WTC11 (cell line): ENCODE measurements around the gene PTPN7. TPM values are rescaled to one million over a fixed set of nuclear protein-coding genes. Genes with fewer than 3 reads are reported as not detected.

Source experiments
- ATAC-seq: fragments of 200-7000 bp; cut with Tn5 transposase; 2 replicates; pipeline ENCODE4 v1.10.0; 2021; ENCODE audit warnings: mild to moderate bottlenecking, moderate library complexity
- CTCF ChIA-PET: fragments of 300-600 bp; sonication (Branson Sonifier 250); formaldehyde crosslinking; loops from one replicate; lab custom pipeline; 2021; ENCODE audit warnings: antibody characterized with exemption; lab: Charles Lee
- POLR2A ChIA-PET: fragments of 350-600 bp; sonication (Branson Sonifier 250); formaldehyde crosslinking; loops from one replicate; lab custom pipeline; 2021; ENCODE audit warnings: antibody characterized with exemption; lab: Charles Lee
- DNase-seq: peaks from one replicate; pipeline ENCODE4 v3.0.0; 2021; ENCODE audit warnings: low spot score
- H3K27ac Mint-ChIP-seq: 2 replicates; pipeline ENCODE4 v1.8.0; 2021; ENCODE audit warnings: mixed read lengths
- H3K27me3 Mint-ChIP-seq: 2 replicates; pipeline ENCODE4 v1.8.0; 2021; ENCODE audit warnings: low read depth, mild to moderate bottlenecking, moderate library complexity, mixed read lengths
- H3K36me3 Mint-ChIP-seq: 2 replicates; pipeline ENCODE4 v1.8.0; 2021; ENCODE audit warnings: mixed read lengths
- H3K4me1 Mint-ChIP-seq: 2 replicates; pipeline ENCODE4 v1.8.0; 2022; ENCODE audit warnings: mixed read lengths
- H3K4me3 Mint-ChIP-seq: 2 replicates; pipeline ENCODE4 v1.8.0; 2021; ENCODE audit warnings: mild to moderate bottlenecking, moderate library complexity, mixed read lengths
- H3K9me3 Mint-ChIP-seq: 2 replicates; pipeline ENCODE4 v1.8.0; 2021; ENCODE audit warnings: mixed read lengths
- AFF4 ChIP-seq: sonication (generic); formaldehyde crosslinking; IDR thresholded peaks from 2 replicates; pipeline ENCODE4 v1.8.1; 2023; ENCODE audit warnings: mild to moderate bottlenecking, missing genetic modification reagents, borderline replicate concordance
- ATF6 ChIP-seq: sonication (generic); formaldehyde crosslinking; IDR thresholded peaks from 2 replicates; pipeline ENCODE4 v1.8.1; 2023; ENCODE audit warnings: mild to moderate bottlenecking, missing genetic modification reagents
- CBFB ChIP-seq: sonication (generic); formaldehyde crosslinking; IDR thresholded peaks from 2 replicates; pipeline ENCODE4 v1.8.1; 2022; ENCODE audit warnings: mild to moderate bottlenecking, low read depth, missing genetic modification reagents
- CTCF ChIP-seq: fragments of 200-600 bp; IDR thresholded peaks from 2 replicates; pipeline ENCODE4 v1.8.0; 2022; ENCODE audit warnings: antibody characterized with exemption
- ELF4 ChIP-seq: sonication (generic); formaldehyde crosslinking; IDR thresholded peaks from 2 replicates; pipeline ENCODE4 v1.8.1; 2022; ENCODE audit warnings: low read depth, mild to moderate bottlenecking, moderate library complexity, missing genetic modification reagents
- ETV6 ChIP-seq: sonication (generic); formaldehyde crosslinking; IDR thresholded peaks from 2 replicates; pipeline ENCODE4 v1.8.1; 2022; ENCODE audit warnings: mild to moderate bottlenecking, missing genetic modification reagents
- PRDM15 ChIP-seq: sonication (generic); formaldehyde crosslinking; IDR thresholded peaks from 2 replicates; pipeline ENCODE4 v1.8.0; 2022; ENCODE audit warnings: missing genetic modification reagents
- PREB ChIP-seq: sonication (generic); formaldehyde crosslinking; IDR thresholded peaks from 2 replicates; pipeline ENCODE4 v1.8.1; 2022; ENCODE audit warnings: mild to moderate bottlenecking, missing genetic modification reagents, moderate library complexity, borderline replicate concordance
- ZNF219 ChIP-seq: sonication (generic); formaldehyde crosslinking; IDR thresholded peaks from 2 replicates; pipeline ENCODE4 v1.8.0; 2023; ENCODE audit warnings: missing genetic modification reagents, mild to moderate bottlenecking, borderline replicate concordance
- ZNF423 ChIP-seq: fragments of 250-450 bp; sonication (Bioruptor Pico); IDR thresholded peaks from 2 replicates; pipeline ENCODE4 v2.1.2; 2022; ENCODE audit warnings: mild to moderate bottlenecking, moderate library complexity
- total RNA-seq: library from RNA; stranded (reverse); gene quantifications from 3 replicates; pipeline ENCODE4 v1.2.3, GENCODE V29; 2021

PTPN7 gene
- total RNA-seq, 1 experiment from 2014 or later = 0.98 TPM

GRCh38 chr1:202207292-202207691, 46.9 kb upstream of the PTPN7 start:
- CTCF ChIA-PET = interaction anchor here (0.6 kb wide), 1 partner anchor 242 kb away, joined by 3 read pairs; no protein-coding TSS in a partner anchor
- no peak overlapping the region for H3K27ac Mint-ChIP-seq
- H3K27me3 Mint-ChIP-seq = no peaks in the 10 kb centered on the region; the same call in 1 of the 2 replicates
- no peaks in the 10 kb centered on the region for H3K36me3 Mint-ChIP-seq
- TF ChIP-seq AFF4 (CRISPR knock-in tag) = no peak
- no peak for TF ChIP-seq PREB (CRISPR knock-in tag)
- TF ChIP-seq CBFB (CRISPR knock-in tag) = no peak
- TF ChIP-seq PRDM15 (CRISPR knock-in tag) = no peak
- TF ChIP-seq ELF4 (CRISPR knock-in tag) = no peak
- TF ChIP-seq ETV6 (CRISPR knock-in tag) = no peak
- TF ChIP-seq ZNF219 = no peak
- TF ChIP-seq ZNF423 = no peak
- no peaks in the 10 kb centered on the region for H3K4me1 Mint-ChIP-seq
- POLR2A ChIA-PET = interaction anchor here (0.6 kb wide), 1 partner anchor 14 kb away, joined by 3 read pairs; the partner anchor contains the start of gene LGR6
- DNase-seq (peak; percentile 34), ATAC-seq (peak; percentile 69)
- no peaks in the 10 kb centered on the region for H3K9me3 Mint-ChIP-seq
- H3K4me3 Mint-ChIP-seq = no peak overlapping the region

GRCh38 chr1:202205523-202206190, 45.3 kb upstream of the PTPN7 start:
- Mint-ChIP-seq H3K27ac (no peak overlapping the region), H3K9me3 (no peaks in the 10 kb centered on the region), H3K4me1 (0 out of 2 replicates have a peak, but pooled peaks cover 3% of the 10 kb centered on the region), H3K4me3 (no peak overlapping the region), H3K36me3 (no peaks in the 10 kb centered on the region)
- ChIA-PET CTCF (interaction anchor here (0.6 to 1.2 kb wide), 10 partner anchors 9 to 294 kb away, joined by 3 to 11 read pairs (median 4); partner anchors contain the start of genes LGR6 and UBE2T), POLR2A (no interaction called here)
- peak; percentile 71 for DNase-seq
- TF ChIP-seq ATF6 = no peak
- TF ChIP-seq CTCF = peak; percentile 33; the same call in 1 of the 2 replicates
- TF ChIP-seq, all 79 proteins: peak for 1
- no peaks in the 10 kb centered on the region; the same call in 1 of the 2 replicates for H3K27me3 Mint-ChIP-seq
- peak; percentile 22; the same call in 1 of the 2 replicates for ATAC-seq
